ENCODE results near the gene HOXC4. TPM values are rescaled to one million over a fixed set of nuclear protein-coding genes. Genes with fewer than 3 reads are reported as not detected.
A peak's percentile ranks its signal among the peaks of the same experiment; 100 is the strongest.

HOXC4 gene
- total RNA-seq = 1 to 10 TPM in 1 of 2 experiments, under 1 TPM in 1; 0.56 to 1.0 TPM

GRCh38 chr12:54053751-54054741, at the start of gene HOXC4:
TSS of gene HOXC4 (plus strand) at chr12:54053835. CDS start at chr12:54053923, 88 bp downstream.
- H3K36me3 Mint-ChIP-seq = no peaks in the 10 kb centered on the region
- H3K4me1 Mint-ChIP-seq = peaks cover 28% of the 10 kb centered on the region
- peak within 1 kb of the TSS; percentile 53 for H3K27ac Mint-ChIP-seq
- H3K9me3 Mint-ChIP-seq = no peaks in the 10 kb centered on the region
- no peak for DNase-seq
- peaks cover 93% of the 10 kb centered on the region for H3K27me3 Mint-ChIP-seq
- peak within 1 kb of the TSS; percentile 76 for H3K4me3 Mint-ChIP-seq

GRCh38 chr12:54004063-54004840, 49.4 kb upstream of the HOXC4 start:
- Mint-ChIP-seq H3K27me3 (peaks cover 99% of the 10 kb centered on the region), H3K4me3 (no peak overlapping the region), H3K9me3 (no peaks in the 10 kb centered on the region), H3K4me1 (peaks cover 19% of the 10 kb centered on the region), H3K36me3 (no peaks in the 10 kb centered on the region), H3K27ac (no peak overlapping the region)
- no peak for DNase-seq

GRCh38 chr12:54004841-54005530, 48.6 kb upstream of the HOXC4 start:
- Mint-ChIP-seq H3K36me3 (no peaks in the 10 kb centered on the region), H3K4me3 (no peak overlapping the region), H3K4me1 (peaks cover 20% of the 10 kb centered on the region), H3K9me3 (no peaks in the 10 kb centered on the region), H3K27ac (no peak overlapping the region), H3K27me3 (peaks cover 99% of the 10 kb centered on the region)
- no peak for DNase-seq

- Mint-ChIP-seq H3K27ac (no peak overlapping the region), H3K36me3 (no peaks in the 10 kb centered on the region), H3K27me3 (peaks cover 99% of the 10 kb centered on the region), H3K4me3 (no peak overlapping the region), H3K9me3 (no peaks in the 10 kb centered on the region), H3K4me1 (peaks cover 21% of the 10 kb centered on the region)
- DNase-seq = no peak
These were observed 48.1 kb upstream of the HOXC4 start for GRCh38 chr12:54005531-54005852.

GRCh38 chr12:54005853-54006558, 47.6 kb upstream of the HOXC4 start:
- Mint-ChIP-seq H3K27ac (no peak overlapping the region), H3K9me3 (no peaks in the 10 kb centered on the region), H3K4me1 (peaks cover 23% of the 10 kb centered on the region), H3K27me3 (peaks cover 99% of the 10 kb centered on the region), H3K4me3 (peak overlapping the region; percentile 67), H3K36me3 (no peaks in the 10 kb centered on the region)
- DNase-seq = peak; percentile 78

GRCh38 chr12:54006559-54007220, 46.9 kb upstream of the HOXC4 start:
- no peak for DNase-seq
- H3K4me3 Mint-ChIP-seq = peak overlapping the region; percentile 67
- no peaks in the 10 kb centered on the region for H3K9me3 Mint-ChIP-seq
- peaks cover 28% of the 10 kb centered on the region for H3K4me1 Mint-ChIP-seq
- peaks cover 99% of the 10 kb centered on the region for H3K27me3 Mint-ChIP-seq
- H3K36me3 Mint-ChIP-seq = no peaks in the 10 kb centered on the region
- no peak overlapping the region for H3K27ac Mint-ChIP-seq

- H3K9me3 Mint-ChIP-seq = no peaks in the 10 kb centered on the region
- no peak overlapping the region for H3K27ac Mint-ChIP-seq
- H3K36me3 Mint-ChIP-seq = no peaks in the 10 kb centered on the region
- no peak for DNase-seq
- no peak overlapping the region for H3K4me3 Mint-ChIP-seq
- peaks cover 25% of the 10 kb centered on the region for H3K4me1 Mint-ChIP-seq
- peaks cover 99% of the 10 kb centered on the region for H3K27me3 Mint-ChIP-seq
These were observed 45.9 kb upstream of the HOXC4 start for GRCh38 chr12:54007538-54008259.

GRCh38 chr12:54008260-54008552, 45.4 kb upstream of the HOXC4 start:
- no peak for DNase-seq
- no peak overlapping the region for H3K27ac Mint-ChIP-seq
- H3K27me3 Mint-ChIP-seq = peaks cover 99% of the 10 kb centered on the region
- H3K4me1 Mint-ChIP-seq = peaks cover 25% of the 10 kb centered on the region
- no peak overlapping the region for H3K4me3 Mint-ChIP-seq
- H3K36me3 Mint-ChIP-seq = no peaks in the 10 kb centered on the region
- no peaks in the 10 kb centered on the region for H3K9me3 Mint-ChIP-seq

GRCh38 chr12:54009171-54010052, 44.2 kb upstream of the HOXC4 start:
- no peak overlapping the region for H3K27ac Mint-ChIP-seq

GRCh38 chr12:54010053-54010971, 43.3 kb upstream of the HOXC4 start:
- peaks cover 28% of the 10 kb centered on the region for H3K4me1 Mint-ChIP-seq

More at GRCh38 chr12:54009171-54010052, 44.2 kb upstream of the HOXC4 start:
- Mint-ChIP-seq H3K36me3 (no peaks in the 10 kb centered on the region), H3K27me3 (peaks cover 99% of the 10 kb centered on the region), H3K4me1 (peaks cover 26% of the 10 kb centered on the region), H3K9me3 (no peaks in the 10 kb centered on the region), H3K4me3 (no peak overlapping the region)
- DNase-seq = peak; percentile 45

GRCh38 chr12:54010972-54011664, 42.5 kb upstream of the HOXC4 start:
- Mint-ChIP-seq H3K27me3 (peaks cover 99% of the 10 kb centered on the region), H3K9me3 (no peaks in the 10 kb centered on the region), H3K4me1 (peaks cover 25% of the 10 kb centered on the region), H3K27ac (no peak overlapping the region), H3K36me3 (no peaks in the 10 kb centered on the region), H3K4me3 (no peak overlapping the region)
- DNase-seq = no peak

More at GRCh38 chr12:54010053-54010971, 43.3 kb upstream of the HOXC4 start:
- no peaks in the 10 kb centered on the region for H3K9me3 Mint-ChIP-seq
- H3K27me3 Mint-ChIP-seq = peaks cover 99% of the 10 kb centered on the region
- H3K27ac Mint-ChIP-seq = no peak overlapping the region
- no peaks in the 10 kb centered on the region for H3K36me3 Mint-ChIP-seq
- no peak overlapping the region for H3K4me3 Mint-ChIP-seq
- DNase-seq = no peak
